SU-DHL-6 (cell line): ENCODE measurements around the gene FAP.

Experiments
- H2AFZ ChIP-seq: fragments of 200-600 bp; sonication (generic); 2 replicates; pipeline ENCODE4 v1.6.1; 2014; ENCODE audit warnings: low read depth, mild to moderate bottlenecking, moderate library complexity, mixed read lengths, antibody characterized with exemption, low read length; ENCODE audit not compliant: severe bottlenecking
- H3F3A ChIP-seq: fragments of 200-600 bp; shearing (Covaris generic); 2 replicates; pipeline ENCODE4 v1.6.0; 2016; ENCODE audit warnings: antibody characterized with exemption, mild to moderate bottlenecking; ENCODE audit not compliant: insufficient read depth
- H3K27ac ChIP-seq: fragments of 200-600 bp; sonication (generic); 2 replicates; pipeline ENCODE4 v1.5.1; 2016; ENCODE audit warnings: low read depth, mild to moderate bottlenecking, low read length, moderate library complexity, mixed read lengths
- H3K27me3 ChIP-seq: fragments of 200-600 bp; sonication (generic), shearing (Covaris generic); 2 replicates; pipeline ENCODE4 v1.6.0; 2014; ENCODE audit warnings: mild to moderate bottlenecking, low read length
- H3K36me3 ChIP-seq: fragments of 200-600 bp; sonication (generic); 2 replicates; pipeline ENCODE4 v1.6.1; 2014; ENCODE audit warnings: mild to moderate bottlenecking, low read length, mixed read lengths
- H3K4me2 ChIP-seq: fragments of 300-600, 200-600 bp; shearing (Covaris generic), sonication (generic); 2 replicates; pipeline ENCODE4 v1.6.0; 2014; ENCODE audit warnings: low read length, low read depth, mild to moderate bottlenecking; ENCODE audit not compliant: poor library complexity, severe bottlenecking
- H3K4me3 ChIP-seq: fragments of 200-600 bp; sonication (generic); 2 replicates; pipeline ENCODE4 v1.5.1; 2014; ENCODE audit warnings: antibody characterized with exemption, low read length, mild to moderate bottlenecking, mixed read lengths; ENCODE audit not compliant: insufficient read depth, poor library complexity, severe bottlenecking
- H3K79me2 ChIP-seq: fragments of 200-600 bp; sonication (generic); 2 replicates; pipeline ENCODE4 v1.6.1; 2014; ENCODE audit warnings: mild to moderate bottlenecking, low read length, moderate library complexity; ENCODE audit not compliant: insufficient read depth
- H3K9ac ChIP-seq: fragments of 200-600 bp; sonication (generic); 2 replicates; pipeline ENCODE4 v1.7.0; 2014; ENCODE audit warnings: mild to moderate bottlenecking, low read length
- H3K9me2 ChIP-seq: fragments of 200-600 bp; sonication (generic); replicated peaks from 2 replicates; pipeline ENCODE4 v1.6.1; 2014; ENCODE audit warnings: low read length; ENCODE audit not compliant: insufficient read depth
- H3K9me3 ChIP-seq: fragments of 200-600 bp; sonication (generic); 2 replicates; pipeline ENCODE4 v1.6.1; 2014; ENCODE audit warnings: low read length, mixed read lengths; ENCODE audit not compliant: insufficient read depth
- H4K20me1 ChIP-seq: fragments of 200-600 bp; sonication (generic); 2 replicates; pipeline ENCODE4 v1.6.1; 2014; ENCODE audit warnings: low read depth, mild to moderate bottlenecking, antibody characterized with exemption, low read length, moderate library complexity, mixed read lengths
- CTCF ChIP-seq: fragments of 200-600 bp; sonication (generic); IDR thresholded peaks from one replicate; pipeline ENCODE4 v1.5.1; 2017; ENCODE audit warnings: antibody characterized with exemption, mild to moderate bottlenecking, low read length, moderate library complexity; ENCODE audit not compliant: insufficient read depth, poor library complexity, severe bottlenecking
- EZH2phosphoT487 ChIP-seq: fragments of 200-600 bp; sonication (generic), shearing (Covaris generic); conservative IDR thresholded peaks from 2 replicates; pipeline ENCODE4 v1.6.1; 2018; ENCODE audit warnings: mild to moderate bottlenecking, antibody characterized with exemption, low read length, moderate library complexity, mixed read lengths

Gene FAP

GRCh38 chr2:162215162-162215561 is 28.1 kb downstream of the FAP start:
- Histone ChIP-seq H3K9me3 (no peaks in the 10 kb centered on the region), H3K4me3 (no peak overlapping the region), H3F3A (no peaks in the 10 kb centered on the region), H3K27ac (no peak overlapping the region), H3K27me3 (no peaks in the 10 kb centered on the region), H3K79me2 (no peaks in the 10 kb centered on the region), H3K9me2 (no peaks in the 10 kb centered on the region), H4K20me1 (no peaks in the 10 kb centered on the region), H3K4me2 (no peak overlapping the region), H2AFZ (no peak overlapping the region), H3K36me3 (no peaks in the 10 kb centered on the region), H3K9ac (no peak overlapping the region)
- TF ChIP-seq EZH2phosphoT487 (no peak), CTCF (no peak)

- no peak overlapping the region for H3K27ac ChIP-seq
- H3K9me3 ChIP-seq, result no peaks in the 10 kb centered on the region
- no peak for TF ChIP-seq EZH2phosphoT487
- TF ChIP-seq CTCF, result no peak
- no peaks in the 10 kb centered on the region for H3K36me3 ChIP-seq
- H3F3A ChIP-seq, result no peaks in the 10 kb centered on the region
- no peak overlapping the region for H3K9ac ChIP-seq
- H3K9me2 ChIP-seq, result no peaks in the 10 kb centered on the region
- no peak overlapping the region for H3K4me2 ChIP-seq
- no peak overlapping the region for H2AFZ ChIP-seq
- no peaks in the 10 kb centered on the region for H3K79me2 ChIP-seq
- H4K20me1 ChIP-seq, result no peaks in the 10 kb centered on the region
- no peaks in the 10 kb centered on the region for H3K27me3 ChIP-seq
- no peak overlapping the region for H3K4me3 ChIP-seq
Measured at GRCh38 chr2:162212366-162212765, 30.9 kb downstream of the FAP start.

GRCh38 chr2:162211732-162212131 is 31.5 kb downstream of the FAP start:
- H3K4me2 ChIP-seq, result no peak overlapping the region
- no peaks in the 10 kb centered on the region; the same call in 1 of the 2 replicates for H4K20me1 ChIP-seq

More at GRCh38 chr2:162211732-162212131, 31.5 kb downstream of the FAP start:
- H2AFZ ChIP-seq, result no peak overlapping the region
- no peaks in the 10 kb centered on the region for H3K9me3 ChIP-seq
- no peak overlapping the region for H3K9ac ChIP-seq
- H3K36me3 ChIP-seq, result no peaks in the 10 kb centered on the region
- H3K4me3 ChIP-seq, result no peak overlapping the region
- no peak overlapping the region for H3K27ac ChIP-seq
- H3F3A ChIP-seq, result no peaks in the 10 kb centered on the region
- H3K9me2 ChIP-seq, result no peaks in the 10 kb centered on the region
- no peak for TF ChIP-seq EZH2phosphoT487
- TF ChIP-seq CTCF, result no peak
- H3K79me2 ChIP-seq, result no peaks in the 10 kb centered on the region
- no peaks in the 10 kb centered on the region for H3K27me3 ChIP-seq
